Heart left ventricle (tissue), 16 donors: ENCODE results near the gene ZRANB1. TPM values are rescaled to one million over a fixed set of nuclear protein-coding genes. Genes with fewer than 3 reads are reported as not detected.
A peak's percentile ranks its signal among the peaks of the same experiment; 100 is the strongest.

Experiments
- ATAC-seq, 4 donors: fragments of 200-7000 bp; cut with Tn5 transposase; one replicate each; pipeline ENCODE4 v1.9.1; 2020 to 2022; ENCODE audit warnings: moderate library complexity in 4 of 4, mild to moderate bottlenecking in 3 of 4, moderate number of reproducible peaks in 1 of 4
- DNase-seq, 5 donors: peaks; one replicate each; pipeline ENCODE4 v3.0.0-alpha.2; 2020
- H3K27ac ChIP-seq, 12 donors: fragments of 200-600 bp; sonication (generic) in 4 of 12; one replicate each; pipeline versions ENCODE4 v1.5.0 to v1.8.0; 2016 to 2022; ENCODE audit warnings: mild to moderate bottlenecking in 2 of 12
- H3K27me3 ChIP-seq, 9 donors: fragments of 200-600 bp; sonication (generic) in 2 of 9; one replicate each; pipeline versions ENCODE4 v1.5.1 to v1.8.0; 2016 to 2022; ENCODE audit warnings: mild to moderate bottlenecking in 3 of 9
- H3K36me3 ChIP-seq, 9 donors: fragments of 200-600 bp; sonication (generic) in 2 of 9; one replicate each; pipeline versions ENCODE4 v1.5.0 to v1.8.0; 2018 to 2022; ENCODE audit warnings: mild to moderate bottlenecking in 2 of 9
- H3K4me1 ChIP-seq, 12 donors: fragments of 200-600 bp; sonication (generic) in 4 of 12; one replicate each; pipeline versions ENCODE4 v1.5.0 to v1.8.0; 2016 to 2022; ENCODE audit warnings: mild to moderate bottlenecking in 3 of 12
- H3K4me3 ChIP-seq, 12 donors: fragments of 200-600 bp; sonication (generic) in 4 of 12; one replicate each; pipeline versions ENCODE4 v1.5.0 to v1.8.0; 2017 to 2022; ENCODE audit warnings: mild to moderate bottlenecking in 9 of 12, moderate library complexity in 4 of 12
- H3K9me3 ChIP-seq, 12 donors: fragments of 200-600 bp; sonication (generic) in 4 of 12; one replicate each; pipeline versions ENCODE4 v1.5.0 to v1.8.0; 2016 to 2022; ENCODE audit warnings: mild to moderate bottlenecking in 1 of 12
- CTCF ChIP-seq, 12 donors: fragments of 200-600 bp; sonication (generic) in 4 of 12; IDR thresholded peaks; one replicate each; pipeline versions ENCODE4 v1.5.0 to v1.8.0; 2018 to 2022; ENCODE audit warnings: antibody characterized with exemption in 12 of 12, mild to moderate bottlenecking in 5 of 12
- POLR2A ChIP-seq, 2 donors: fragments of 450-650 bp; IDR thresholded peaks; one replicate each; pipeline ENCODE4 v1.6.1; 2017; ENCODE audit warnings: antibody characterized with exemption in 2 of 2, mild to moderate bottlenecking in 2 of 2, moderate library complexity in 2 of 2
- WGBS, 4 donors: extraction: QIAGEN DNeasy Blood & Tissue Kit in 2 of 4; methylation state at CpG; one replicate each; pipeline versions ENCODE4 v1.1.5 to v1.1.7; 2013 to 2018; 5-methylcytosine and 5-hydroxymethylcytosine counted together
- intact Hi-C, 10 donors: fragments of 100-400 bp; cut with DNase I; formaldehyde crosslinking; loops; one replicate each; pipeline versions ENCODE4 v1.11.1 to v1.14.2; 2022
- polyA plus RNA-seq, 2 donors: library from polyadenylated mRNA; stranded (reverse); fragments of 200-250 nt; gene quantifications; one replicate each; pipeline ENCODE4 v1.2.3, GENCODE V29; 2013
- total RNA-seq, 9 donors: library from RNA; depleted of rRNA in 2 of 9; stranded (reverse); fragments of >200 nt in 2 of 9; fragmentation: NEBNext Ultra II Directional in 3 of 9; extraction: Animal tissue kit (Norgen Biotek cat#: 25700) in 3 of 9; gene quantifications; one replicate each; pipeline versions ENCODE4 v1.1.0 to v1.2.4, GENCODE V29; 2016 to 2023
- donor health status: ischemic (EF 13 %, LVEDD 7.1; RV severe dilation, severe dysfunction).
- donor health status: healthy with polysubstance abuse.
- donor health status: DM: no; HTN: yes; CAD: no.
- donor health status: DM: no; HTN: no; CAD: no.
- donor health status: ischemic (EF 25% LVEDD 6.9; RV normal size, moderate dysfunction).
- donor health status: ischemic (EF 25% LVEDD 5.7; RV mildly dilated, moderate dysfunction).
- donor health status: healthy.
- donor health status: DM: yes; HTN: yes; CAD: no.
- donor health status: ischemic (EF 35%, LVEDD 5.7; RV mildly dilated, moderate dysfunction).
- donor health status: nonischemic (EF 11% LVEDD 7.7; RV severe dilation, severe dysfunction).
- donor health status: DM: yes; HTN: yes; CAD: no.
- donor health status: PGD.
- donor health status: ischemic (EF 29% LVEDD 5.4; RV normal size, mild dysfunction).
- donor health status: nonischemic (EF 23%, LVEDD 6.1; RV moderate dilation, normal function).

Gene ZRANB1
- total and polyA plus RNA-seq, 11 donors, result 11.4 to 31.3 (median 25.6) TPM

GRCh38 chr10:124928087-124928486, 13.8 kb upstream of the ZRANB1 start:
- no peak for DNase-seq
- Histone ChIP-seq H3K36me3 (peaks cover 0 to 20% (median 3%) of the 10 kb centered on the region in 9 donors), H3K4me3 (no peak overlapping the region), H3K27me3 (no peaks in the 10 kb centered on the region), H3K9me3 (peaks cover 0 to 12% (median 0%) of the 10 kb centered on the region in 12 donors), H3K27ac (peak overlapping the region in 1 of 12 donors; percentile 1), H3K4me1 (peaks cover 0 to 56% (median 24%) of the 10 kb centered on the region in 12 donors)
- ATAC-seq, result no peak
- intact Hi-C loops, result no loop called here
- TF ChIP-seq CTCF (IDR thresholded peaks at IDR 0.05) (no peak), POLR2A (IDR thresholded peaks at IDR 0.05) (no peak)
- WGBS, 4 donors, result 84 to 92% (median 91%) methylated on average over 7 of the region's 7 CpGs

- TF ChIP-seq POLR2A (IDR thresholded peaks at IDR 0.05) (no peak), CTCF (IDR thresholded peaks at IDR 0.05) (no peak)
- peaks cover 0 to 20% (median 3%) of the 10 kb centered on the region in 9 donors for H3K36me3 ChIP-seq
- intact Hi-C loops, result no loop called here
- no peaks in the 10 kb centered on the region for H3K27me3 ChIP-seq
- H3K4me1 ChIP-seq, result peaks cover 0 to 56% (median 23%) of the 10 kb centered on the region in 12 donors
- DNase-seq, result no peak
- peak in 1 of 4 donors; percentile 59 for ATAC-seq
- peak overlapping the region in 6 of 12 donors; percentile 1 to 11 (median 5) for H3K27ac ChIP-seq
- no peak overlapping the region for H3K4me3 ChIP-seq
- peaks cover 0 to 12% (median 0%) of the 10 kb centered on the region in 12 donors for H3K9me3 ChIP-seq
- 46 to 65% (median 62%) methylated on average over 3 of the region's 3 CpGs for WGBS, 4 donors
Measured at GRCh38 chr10:124928545-124928944, 13.4 kb upstream of the ZRANB1 start.

GRCh38 chr10:124935946-124936345, 6.0 kb upstream of the ZRANB1 start:
- intact Hi-C loops, result no loop called here
- 80 to 94% (median 90%) methylated on average over 2 of the region's 2 CpGs for WGBS, 4 donors
- H3K36me3 ChIP-seq, result peaks cover 0 to 4% (median 0%) of the 10 kb centered on the region in 9 donors
- no peaks in the 10 kb centered on the region for H3K27me3 ChIP-seq
- H3K4me1 ChIP-seq, result peaks cover 0 to 36% (median 21%) of the 10 kb centered on the region in 12 donors
- H3K27ac ChIP-seq, result no peak overlapping the region
- H3K9me3 ChIP-seq, result peaks cover 0 to 12% (median 0%) of the 10 kb centered on the region in 12 donors
- no peak overlapping the region for H3K4me3 ChIP-seq
- TF ChIP-seq POLR2A (IDR thresholded peaks at IDR 0.05) (no peak), CTCF (IDR thresholded peaks at IDR 0.05) (no peak)
- DNase-seq (no peak), ATAC-seq (no peak)

- 94 to 98% (median 96%) methylated on average over 7 of the region's 7 CpGs for WGBS, 4 donors
- DNase-seq (no peak), ATAC-seq (no peak)
- H3K36me3 ChIP-seq, result peaks cover 0 to 4% (median 0%) of the 10 kb centered on the region in 9 donors
- peaks cover 0 to 43% (median 24%) of the 10 kb centered on the region in 12 donors for H3K4me1 ChIP-seq
- H3K27me3 ChIP-seq, result no peaks in the 10 kb centered on the region
- intact Hi-C loops, result no loop called here
- TF ChIP-seq CTCF (IDR thresholded peaks at IDR 0.05) (no peak), POLR2A (IDR thresholded peaks at IDR 0.05) (no peak)
- H3K9me3 ChIP-seq, result peaks cover 0 to 11% (median 0%) of the 10 kb centered on the region in 12 donors
- no peak overlapping the region for H3K27ac ChIP-seq
- H3K4me3 ChIP-seq, result no peak overlapping the region
Measured at GRCh38 chr10:124936813-124937212, 5.1 kb upstream of the ZRANB1 start.
